ENCODE measurements around the gene SFXN2. TPM values are rescaled to one million over a fixed set of nuclear protein-coding genes. Genes with fewer than 3 reads are reported as not detected.

SFXN2 gene
- total and polyA plus RNA-seq, 8 donors: 5.6 to 21.6 (median 10.0) TPM

DNA sequence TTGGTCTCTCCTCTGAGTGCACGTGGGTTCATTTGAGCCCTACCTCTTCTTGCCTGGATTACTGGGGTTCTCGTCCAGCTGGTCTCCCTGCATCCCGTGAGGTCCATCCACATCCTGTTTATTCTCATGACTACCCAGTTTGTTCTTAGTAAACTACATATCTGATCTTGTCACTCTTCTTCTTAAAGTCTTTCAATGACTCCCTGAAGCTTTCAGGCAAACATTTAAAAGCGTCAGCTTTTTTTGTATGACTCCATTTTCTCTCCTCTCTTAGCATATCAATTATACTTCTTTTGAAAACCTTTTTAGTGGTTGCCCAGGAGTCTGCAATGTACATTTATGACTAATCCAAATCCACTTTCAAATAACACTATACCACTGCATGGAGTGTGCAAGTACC is 7.5 kb downstream of the SFXN2 start:
- FAIRE-seq (no peak), DNase-seq (no peak), ATAC-seq (no peak)
- intact Hi-C loops (cut with DNase I): no loop called here
- Histone ChIP-seq H3K9me3 (no peaks in the 10 kb centered on the region), H3K4me3 (no peak overlapping the region), H3K27me3 (no peaks in the 10 kb centered on the region), H3K4me1 (peaks cover 0 to 10% (median 0%) of the 10 kb centered on the region in 3 donors), H3K27ac (no peak overlapping the region), H3K36me3 (no peaks in the 10 kb centered on the region)
- WGBS, 2 donors: 68 to 70% methylated on average over 4 of the region's 4 CpGs
- TF ChIP-seq, protein P1, sequence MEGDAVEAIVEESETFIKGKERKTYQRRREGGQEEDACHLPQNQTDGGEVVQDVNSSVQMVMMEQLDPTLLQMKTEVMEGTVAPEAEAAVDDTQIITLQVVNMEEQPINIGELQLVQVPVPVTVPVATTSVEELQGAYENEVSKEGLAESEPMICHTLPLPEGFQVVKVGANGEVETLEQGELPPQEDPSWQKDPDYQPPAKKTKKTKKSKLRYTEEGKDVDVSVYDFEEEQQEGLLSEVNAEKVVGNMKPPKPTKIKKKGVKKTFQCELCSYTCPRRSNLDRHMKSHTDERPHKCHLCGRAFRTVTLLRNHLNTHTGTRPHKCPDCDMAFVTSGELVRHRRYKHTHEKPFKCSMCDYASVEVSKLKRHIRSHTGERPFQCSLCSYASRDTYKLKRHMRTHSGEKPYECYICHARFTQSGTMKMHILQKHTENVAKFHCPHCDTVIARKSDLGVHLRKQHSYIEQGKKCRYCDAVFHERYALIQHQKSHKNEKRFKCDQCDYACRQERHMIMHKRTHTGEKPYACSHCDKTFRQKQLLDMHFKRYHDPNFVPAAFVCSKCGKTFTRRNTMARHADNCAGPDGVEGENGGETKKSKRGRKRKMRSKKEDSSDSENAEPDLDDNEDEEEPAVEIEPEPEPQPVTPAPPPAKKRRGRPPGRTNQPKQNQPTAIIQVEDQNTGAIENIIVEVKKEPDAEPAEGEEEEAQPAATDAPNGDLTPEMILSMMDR (IDR thresholded peaks at IDR 0.05): no peak

DNA sequence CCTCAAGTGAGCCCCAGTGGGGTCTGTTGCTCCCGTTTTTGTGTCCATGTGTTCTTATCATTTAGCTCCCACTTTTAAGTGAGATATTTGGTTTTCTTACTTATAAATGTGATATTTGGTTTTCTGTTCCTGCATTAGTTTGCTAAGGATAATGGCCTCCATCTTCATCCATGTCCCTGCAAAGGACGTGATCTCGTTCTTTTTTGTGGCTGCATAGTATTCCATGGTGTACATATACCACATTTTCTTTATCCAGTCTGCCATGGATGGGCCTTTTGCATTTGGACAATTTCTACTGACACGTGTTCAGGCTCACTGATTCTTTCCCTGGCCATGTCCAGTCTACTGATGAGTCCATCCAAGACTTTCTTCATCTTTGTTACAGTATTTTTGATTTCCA is 9.6 kb downstream of the SFXN2 start:
- DNase-seq: no peak
- TF ChIP-seq, protein P1 (IDR thresholded peaks at IDR 0.05): no peak
- Histone ChIP-seq H3K27me3 (no peaks in the 10 kb centered on the region), H3K36me3 (peaks cover 0 to 3% (median 0%) of the 10 kb centered on the region in 3 donors), H3K9me3 (no peaks in the 10 kb centered on the region), H3K4me3 (no peak overlapping the region), H3K4me1 (no peaks in the 10 kb centered on the region), H3K27ac (no peak overlapping the region)
- ATAC-seq: no peak
- WGBS, 2 donors: 97 to 98% methylated on average over 4 of the region's 4 CpGs
- FAIRE-seq: no peak
- intact Hi-C loops (cut with DNase I): no loop called here

DNA sequence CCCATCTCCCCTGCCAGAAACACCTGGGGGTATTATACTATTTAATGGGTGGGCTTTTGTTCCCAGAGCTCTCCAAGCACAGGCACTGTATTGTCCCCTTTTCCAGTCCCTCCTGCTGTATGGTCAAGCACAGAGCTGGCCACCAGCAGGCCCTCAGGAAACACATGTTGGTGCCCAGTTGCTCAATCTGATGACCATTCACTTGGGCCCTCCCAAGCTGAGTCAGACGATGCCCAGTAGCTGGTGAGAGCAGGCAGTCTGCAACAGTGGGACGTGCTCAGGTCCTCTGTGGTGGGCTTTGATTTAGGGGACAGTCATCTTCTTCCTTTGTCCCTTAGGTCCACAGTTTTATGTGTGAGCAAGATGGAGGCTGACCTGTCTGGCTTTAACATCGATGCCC is 11.8 kb downstream of the SFXN2 start:
- intact Hi-C loops (cut with DNase I): no loop called here
- no peaks in the 10 kb centered on the region for H3K9me3 ChIP-seq
- H3K4me1 ChIP-seq: no peaks in the 10 kb centered on the region
- peak in 1 of 4 donors; percentile 39 for ATAC-seq
- no peak for DNase-seq
- TF ChIP-seq, protein P1 (IDR thresholded peaks at IDR 0.05): no peak
- peaks cover 0 to 3% (median 0%) of the 10 kb centered on the region in 3 donors for H3K36me3 ChIP-seq
- no peak for FAIRE-seq
- 51 to 57% methylated on average over 3 of the region's 3 CpGs for WGBS, 2 donors
- no peaks in the 10 kb centered on the region for H3K27me3 ChIP-seq
- no peak overlapping the region for H3K27ac ChIP-seq
- no peak overlapping the region for H3K4me3 ChIP-seq

DNA sequence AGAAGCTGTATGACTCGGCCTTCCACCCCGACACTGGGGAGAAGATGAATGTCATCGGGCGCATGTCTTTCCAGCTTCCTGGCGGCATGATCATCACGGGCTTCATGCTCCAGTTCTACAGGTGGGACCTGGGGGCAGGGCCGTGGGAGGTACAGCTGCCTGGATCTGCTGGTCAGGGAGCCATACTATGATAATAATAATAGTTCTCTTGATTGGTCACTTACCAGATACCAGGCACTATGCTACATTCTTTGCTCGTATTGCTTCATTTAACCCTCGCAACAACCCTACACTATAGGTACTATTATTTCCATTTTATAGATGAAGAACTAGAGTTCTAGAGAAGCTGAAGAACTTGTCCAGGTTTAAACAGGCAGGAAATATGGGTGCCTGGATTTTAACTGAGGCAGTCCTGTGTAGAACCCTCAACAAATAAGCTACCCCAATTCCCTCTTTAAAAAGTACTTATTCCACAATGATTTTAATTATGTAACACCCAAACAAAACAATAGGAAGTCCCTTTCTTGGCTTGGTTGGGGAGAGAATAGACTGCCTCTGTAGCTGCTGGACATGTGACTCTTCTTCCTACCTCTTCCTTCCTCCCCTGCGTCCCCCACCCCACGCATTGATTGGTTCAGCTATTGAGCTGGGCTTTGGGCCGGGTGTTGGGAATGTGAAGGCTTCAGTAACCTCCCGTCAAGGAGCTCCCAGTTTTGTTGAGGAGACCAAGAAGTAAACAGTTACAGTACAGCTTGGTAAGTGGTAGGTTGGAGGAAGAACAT is 12.8 kb downstream of the SFXN2 start:
- FAIRE-seq: no peak
- TF ChIP-seq, protein P1 (IDR thresholded peaks at IDR 0.05): no peak
- no peaks in the 10 kb centered on the region for H3K4me1 ChIP-seq
- H3K27ac ChIP-seq: no peak overlapping the region
- no peaks in the 10 kb centered on the region for H3K27me3 ChIP-seq
- intact Hi-C loops (cut with DNase I): no loop called here
- H3K4me3 ChIP-seq: no peak overlapping the region
- 77 to 82% methylated on average over 13 of the region's 13 CpGs for WGBS, 2 donors
- DNase-seq: peak in 1 of 6 donors; percentile 45
- H3K9me3 ChIP-seq: no peaks in the 10 kb centered on the region
- peak in 1 of 4 donors; percentile 10 for ATAC-seq
- peaks cover 0 to 9% (median 0%) of the 10 kb centered on the region in 3 donors for H3K36me3 ChIP-seq

All from pancreas (tissue), 10 donors.